ENCODE measurements around the gene SOCS4.

- peak in 6 of 7 experiments; percentile 95 to 100 (median 100) for TF ChIP-seq CTCF (IDR thresholded peaks at IDR 0.05)
- TF ChIP-seq POLR2A (IDR thresholded peaks at IDR 0.05): peak in 3 of 4 donors; percentile 17 to 99 (median 94)
- TF ChIP-seq EP300 (IDR thresholded peaks at IDR 0.05): no peak
- peak; percentile 93 to 99 (median 99) for TF ChIP-seq POLR2AphosphoS5 (IDR thresholded peaks at IDR 0.05)
Measured at GRCh38 chr14:55051423-55052268, 24.6 kb downstream of the SOCS4 start, which contains the start of gene MAPK1IP1L.

Measured in stomach (tissue), 4 donors.